NAMALWA (cell line): ENCODE measurements around the gene HSF4.

Source experiments
- DNase-seq: peaks from one replicate; pipeline ENCODE4 v3.0.0-alpha.2; 2015; ENCODE audit warnings: low spot score

The HSF4 gene

GRCh38 chr16:67201411-67202345, 37.1 kb downstream of the HSF4 start:
- DNase-seq, result no peak

- DNase-seq, result no peak
Observed at GRCh38 chr16:67202426-67202825, 37.9 kb downstream of the HSF4 start.

GRCh38 chr16:67202956-67203493, 38.5 kb downstream of the HSF4 start:
- DNase-seq, result no peak

GRCh38 chr16:67204076-67204475, 39.5 kb downstream of the HSF4 start:
- no peak for DNase-seq

GRCh38 chr16:67206129-67206837, 41.7 kb downstream of the HSF4 start:
- no peak for DNase-seq

- no peak for DNase-seq
Observed at GRCh38 chr16:67206838-67207248, 42.3 kb downstream of the HSF4 start.

- DNase-seq, result no peak
Observed at GRCh38 chr16:67207249-67208091, 42.9 kb downstream of the HSF4 start.

- no peak for DNase-seq
Observed at GRCh38 chr16:67208154-67208896, 43.8 kb downstream of the HSF4 start.

- DNase-seq, result no peak
Observed at GRCh38 chr16:67209565-67209964, 45.0 kb downstream of the HSF4 start.

GRCh38 chr16:67210069-67210937, 45.8 kb downstream of the HSF4 start:
- DNase-seq, result no peak

GRCh38 chr16:67211674-67212073, 47.1 kb downstream of the HSF4 start:
- DNase-seq, result no peak

GRCh38 chr16:67212766-67213165, 48.2 kb downstream of the HSF4 start:
- DNase-seq, result no peak

GRCh38 chr16:67213197-67214019, 48.9 kb downstream of the HSF4 start:
- DNase-seq, result no peak

GRCh38 chr16:67215706-67216105, 51.2 kb downstream of the HSF4 start:
- no peak for DNase-seq

GRCh38 chr16:67216612-67217490, 52.3 kb downstream of the HSF4 start:
- no peak for DNase-seq
